Upper lobe of left lung (tissue), 6 donors: Measurements from ENCODE around the gene TP53TG5. TPM values are rescaled to one million over a fixed set of nuclear protein-coding genes. Genes with fewer than 3 reads are reported as not detected.
"Not testable (repeated sequence)": the region's sequence is repeated elsewhere in the genome, so short reads cannot be mapped to it uniquely, and the experiment has no call there.

Source experiments
- ATAC-seq, 2 donors: fragments of 200-7000 bp; cut with Tn5 transposase; one replicate each; pipeline ENCODE4 v1.9.1; 2022; ENCODE audit warnings: mild to moderate bottlenecking in 2 of 2, moderate library complexity in 2 of 2; ENCODE audit not compliant: low FRiP score in 2 of 2
- DNase-seq, 2 donors: peaks; one replicate each; pipeline ENCODE4 v3.0.0-alpha.2; 2019 to 2020
- H3K27ac ChIP-seq, 4 donors: fragments of 200-600 bp; sonication (generic); one replicate each; pipeline ENCODE4 v1.5.1; 2016 to 2019
- H3K27me3 ChIP-seq, 4 donors: fragments of 200-600 bp; sonication (generic); one replicate each; pipeline ENCODE4 v1.5.1; 2017 to 2019
- H3K36me3 ChIP-seq, 4 donors: fragments of 200-600 bp; sonication (generic); one replicate each; pipeline ENCODE4 v1.5.1; 2016 to 2019
- H3K4me1 ChIP-seq, 4 donors: fragments of 200-600 bp; sonication (generic); one replicate each; pipeline ENCODE4 v1.5.1; 2018 to 2019
- H3K4me3 ChIP-seq, 4 donors: fragments of 200-600 bp; sonication (generic); one replicate each; pipeline ENCODE4 v1.5.1; 2017 to 2019; ENCODE audit warnings: mild to moderate bottlenecking in 2 of 4, moderate library complexity in 1 of 4
- H3K9me3 ChIP-seq, 4 donors: fragments of 200-600 bp; sonication (generic); one replicate each; pipeline ENCODE4 v1.5.1; 2018 to 2019
- CTCF ChIP-seq, 6 experiments: fragments of 450-650 bp in 4 of 6; fragments of 200-600 bp in 2 of 6; sonication (generic) in 2 of 6; IDR thresholded peaks; one replicate each; pipeline ENCODE4 v1.5.1; 2016 to 2019; ENCODE audit warnings: antibody characterized with exemption in 6 of 6
- EP300 ChIP-seq, 4 donors: sonication (generic); formaldehyde crosslinking; IDR thresholded peaks; one replicate each; pipeline ENCODE4 v1.5.1; 2017; ENCODE audit warnings: antibody characterized with exemption in 4 of 4, control low read depth in 2 of 4
- POLR2A ChIP-seq, 4 donors: fragments of 450-650 bp; IDR thresholded peaks; one replicate each; pipeline ENCODE4 v1.5.1; 2016 to 2017; ENCODE audit warnings: antibody characterized with exemption in 4 of 4, mild to moderate bottlenecking in 2 of 4
- POLR2AphosphoS5 ChIP-seq, 2 donors: sonication (generic); formaldehyde crosslinking; IDR thresholded peaks; one replicate each; pipeline ENCODE4 v1.5.1; 2017; ENCODE audit warnings: antibody characterized with exemption in 2 of 2
- whole genome bisulfite sequencing, 2 donors: methylation state at CpG; one replicate each; pipeline ENCODE4 v1.1.5; 2017 to 2018; 5-methylcytosine and 5-hydroxymethylcytosine counted together
- total RNA-seq, 6 donors: library from RNA; depleted of rRNA in 4 of 6; stranded (reverse); fragments of >200 nt in 4 of 6; gene quantifications; one replicate each; pipeline versions ENCODE4 v1.1.0 to v1.2.1, GENCODE V29; 2016 to 2021
- donor health status: DM: no; HTN: no; CAD: no; lungs with moderate emphysema.
- donor health status: DM: no; HTN: yes; CAD: no; lungs with severe emphysema.

The TP53TG5 gene
- total RNA-seq, 6 donors from 2014 or later: not detected

DNA sequence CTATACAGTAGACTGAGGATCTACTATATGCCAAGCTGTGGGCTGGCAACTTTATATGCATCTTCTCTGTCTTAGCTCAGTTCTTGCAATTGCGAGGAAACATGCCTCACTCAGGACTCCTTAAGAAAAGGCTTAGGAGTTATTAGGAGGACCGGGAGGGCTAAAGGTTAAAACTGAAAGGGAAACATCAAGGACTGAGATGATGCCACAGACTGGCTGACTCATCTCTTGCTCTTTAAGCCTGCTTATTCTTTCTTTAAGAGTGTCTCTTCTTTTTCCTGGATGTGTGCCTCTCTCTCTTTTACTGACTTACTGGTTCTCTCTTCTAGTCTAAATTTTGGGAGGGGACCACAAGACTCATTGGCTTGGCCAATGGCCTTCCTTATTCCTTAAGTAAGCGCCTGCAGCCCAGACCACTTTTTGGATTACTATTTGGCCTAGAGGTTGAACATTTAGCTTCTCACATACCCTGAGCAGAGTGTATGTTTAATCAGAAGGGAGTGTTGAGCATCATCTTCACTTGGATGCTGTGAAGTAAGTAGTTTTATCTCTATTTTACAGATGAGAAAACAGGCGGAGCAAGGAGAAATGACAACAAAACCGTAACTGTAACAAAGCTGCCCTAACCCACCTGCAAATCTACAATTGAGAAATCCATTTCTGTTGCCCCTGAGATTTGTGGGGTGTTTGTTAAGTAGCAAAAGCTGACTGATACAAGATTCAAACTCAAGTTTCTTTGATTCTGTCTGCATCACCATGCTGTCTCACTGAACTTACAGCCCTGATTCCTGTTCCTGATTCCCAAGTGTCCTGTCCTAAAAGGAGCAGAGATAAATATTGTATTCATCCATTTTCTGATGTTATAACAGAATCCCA is 22.7 kb downstream of the TP53TG5 start:
- no peaks in the 10 kb centered on the region for H3K27me3 ChIP-seq
- no peak overlapping the region for H3K27ac ChIP-seq
- no peak for DNase-seq
- H3K36me3 ChIP-seq: no peaks in the 10 kb centered on the region
- no peaks in the 10 kb centered on the region for H3K9me3 ChIP-seq
- H3K4me3 ChIP-seq: no peak overlapping the region
- TF ChIP-seq POLR2AphosphoS5 (IDR thresholded peaks at IDR 0.05): no peak
- TF ChIP-seq CTCF (IDR thresholded peaks at IDR 0.05): no peak
- no peak for TF ChIP-seq EP300 (IDR thresholded peaks at IDR 0.05)
- TF ChIP-seq POLR2A (IDR thresholded peaks at IDR 0.05): no peak
- H3K4me1 ChIP-seq: peaks cover 28 to 46% (median 31%) of the 10 kb centered on the region in 4 donors
- ATAC-seq: no peak
- WGBS, 2 donors: 46 to 82% methylated on average over 5 of the region's 5 CpGs

DNA sequence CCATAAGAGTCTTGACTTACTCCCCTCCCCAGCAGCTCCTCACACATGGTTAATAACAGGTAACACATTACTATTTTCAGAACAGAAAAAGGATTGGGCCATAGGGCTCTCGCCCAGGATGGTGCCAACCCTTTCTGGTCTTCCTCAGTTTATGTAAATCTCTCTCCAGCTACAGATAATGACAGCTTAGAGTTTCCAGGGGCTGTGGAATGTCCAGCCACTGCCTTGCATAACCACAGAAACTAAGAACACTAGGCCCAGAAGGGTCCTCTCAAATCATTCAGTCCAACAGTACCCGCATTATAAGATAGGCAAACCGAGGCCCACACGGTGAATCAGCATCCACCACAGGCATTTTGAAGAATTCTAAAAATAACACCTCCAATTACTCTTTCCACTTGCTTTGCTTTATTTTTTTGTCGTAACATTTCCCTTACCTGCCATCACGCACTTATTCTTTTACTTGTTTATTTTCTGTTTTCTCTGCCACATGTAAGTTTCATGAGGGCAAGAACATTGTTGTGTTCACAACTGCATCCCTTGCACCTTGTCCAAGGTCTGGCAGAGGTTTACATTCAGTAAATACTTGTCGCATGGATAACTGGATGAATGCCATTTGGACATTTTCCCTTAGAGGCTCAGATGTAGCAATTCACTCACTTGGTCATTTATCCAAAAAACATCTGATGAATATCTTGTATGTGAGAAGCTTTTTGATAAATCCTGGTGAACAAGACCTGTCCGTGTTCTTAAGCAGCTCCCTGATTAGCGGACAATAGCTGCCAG is 23.5 kb downstream of the TP53TG5 start:
- Histone ChIP-seq H3K27ac (no peak overlapping the region), H3K9me3 (no peaks in the 10 kb centered on the region), H3K36me3 (no peaks in the 10 kb centered on the region), H3K4me3 (no peak overlapping the region), H3K4me1 (peaks cover 21 to 38% (median 25%) of the 10 kb centered on the region in 4 donors), H3K27me3 (no peaks in the 10 kb centered on the region)
- 77 to 85% methylated on average over 9 of the region's 9 CpGs for WGBS, 2 donors
- ATAC-seq: no peak
- TF ChIP-seq POLR2AphosphoS5 (IDR thresholded peaks at IDR 0.05) (no peak), EP300 (IDR thresholded peaks at IDR 0.05) (no peak), POLR2A (IDR thresholded peaks at IDR 0.05) (no peak), CTCF (IDR thresholded peaks at IDR 0.05) (no peak)
- DNase-seq: no peak

GRCh38 chr20:45353746-45354145 is 24.4 kb downstream of the TP53TG5 start:
- H3K27me3 ChIP-seq: no peaks in the 10 kb centered on the region
- 94 to 95% methylated on average over 1 of the region's 1 CpG for WGBS, 2 donors
- ATAC-seq: no peak
- no peak overlapping the region for H3K4me3 ChIP-seq
- DNase-seq: no peak
- TF ChIP-seq POLR2AphosphoS5 (IDR thresholded peaks at IDR 0.05) (no peak), EP300 (IDR thresholded peaks at IDR 0.05) (no peak), CTCF (IDR thresholded peaks at IDR 0.05) (no peak), POLR2A (IDR thresholded peaks at IDR 0.05) (no peak)
- peaks cover 14 to 29% (median 17%) of the 10 kb centered on the region in 4 donors for H3K4me1 ChIP-seq
- no peak overlapping the region for H3K27ac ChIP-seq
- no peaks in the 10 kb centered on the region for H3K36me3 ChIP-seq
- no peaks in the 10 kb centered on the region for H3K9me3 ChIP-seq

- ATAC-seq (no peak), DNase-seq (no peak)
- no peak overlapping the region for H3K27ac ChIP-seq
- no peaks in the 10 kb centered on the region for H3K9me3 ChIP-seq
- no peaks in the 10 kb centered on the region for H3K36me3 ChIP-seq
- no peak for TF ChIP-seq POLR2AphosphoS5 (IDR thresholded peaks at IDR 0.05)
- TF ChIP-seq POLR2A (IDR thresholded peaks at IDR 0.05): no peak
- TF ChIP-seq CTCF (IDR thresholded peaks at IDR 0.05): no peak
- TF ChIP-seq EP300 (IDR thresholded peaks at IDR 0.05): no peak
- 88 to 92% methylated on average over 3 of the region's 3 CpGs for WGBS, 2 donors
- H3K4me3 ChIP-seq: no peak overlapping the region
- H3K27me3 ChIP-seq: no peaks in the 10 kb centered on the region
- H3K4me1 ChIP-seq: peaks cover 9 to 23% (median 11%) of the 10 kb centered on the region in 4 donors
Observed at GRCh38 chr20:45352729-45353128, 25.4 kb downstream of the TP53TG5 start.

DNA sequence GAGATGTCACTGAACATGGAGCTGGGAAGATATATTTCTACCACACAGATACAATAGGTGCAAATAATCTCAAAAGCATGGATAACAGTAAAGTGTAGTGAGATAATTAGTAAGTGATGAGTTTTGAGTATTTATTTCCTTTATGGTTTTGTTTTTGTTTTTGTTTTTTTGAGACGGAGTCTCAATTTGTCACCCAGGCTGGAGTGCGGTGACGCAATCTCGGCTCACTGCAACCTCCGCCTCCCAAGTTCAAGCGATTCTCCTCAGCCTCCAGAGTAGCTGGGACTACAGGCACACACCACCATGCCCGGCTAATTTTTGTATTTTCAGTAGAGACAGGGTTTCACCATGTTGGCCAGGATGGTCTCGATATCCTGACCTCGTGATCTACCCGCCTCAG is 27.3 kb downstream of the TP53TG5 start:
- not testable (repeated sequence) for H3K4me3 ChIP-seq, H3K27me3 ChIP-seq, DNase-seq, H3K27ac ChIP-seq, H3K36me3 ChIP-seq, H3K9me3 ChIP-seq, ATAC-seq
- peaks cover 17 to 28% (median 19%) of the 10 kb centered on the region in 4 donors for H3K4me1 ChIP-seq
- WGBS, 2 donors: 92% methylated on average over 10 of the region's 10 CpGs
